Eye (tissue), 1 donor: ENCODE data around the gene HNRNPR.

Experiments used
- DNase-seq: peaks from one replicate; pipeline ENCODE4 v3.0.0-alpha.2; 2015

Gene HNRNPR

DNA sequence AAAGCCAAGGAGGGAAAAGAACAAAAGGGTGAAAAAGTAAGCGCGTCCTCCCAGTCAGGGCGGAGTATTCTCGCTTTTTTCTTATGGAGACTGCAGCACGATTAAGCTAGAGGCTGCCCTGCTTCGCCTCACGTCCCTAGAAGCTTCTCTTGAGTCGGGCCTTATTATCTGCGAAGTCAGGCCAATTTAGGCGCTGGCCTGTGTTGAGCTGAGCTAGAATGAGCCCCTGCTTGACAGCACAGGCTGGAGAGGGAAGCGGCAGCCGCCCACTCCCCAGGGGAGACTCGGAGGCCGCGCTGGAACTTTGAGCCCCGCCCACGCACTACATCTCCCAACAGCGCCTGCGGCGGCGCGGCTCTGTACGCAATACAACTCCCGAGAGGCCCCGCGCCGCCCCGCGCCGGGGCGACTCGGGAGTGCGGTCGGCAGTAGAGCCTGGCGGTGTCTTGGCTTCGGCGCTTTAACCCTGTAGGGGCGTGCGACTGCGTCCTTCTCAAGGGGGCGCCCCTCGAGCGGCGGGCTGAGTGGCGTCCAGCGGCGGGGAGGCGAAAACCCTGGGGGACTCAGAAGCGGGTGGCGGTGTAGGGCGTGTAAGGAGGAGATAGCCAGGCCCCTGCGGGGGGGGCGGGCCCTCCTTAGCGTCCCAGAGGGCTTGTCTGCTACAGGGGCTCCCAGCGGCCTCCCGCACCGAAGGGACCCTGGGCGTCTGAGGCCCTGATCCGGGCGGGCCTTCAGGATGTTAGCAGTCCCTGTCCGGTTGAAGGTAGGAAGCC, 24.7 kb upstream of the HNRNPR start:
- DNase-seq: peak; percentile 97

DNA sequence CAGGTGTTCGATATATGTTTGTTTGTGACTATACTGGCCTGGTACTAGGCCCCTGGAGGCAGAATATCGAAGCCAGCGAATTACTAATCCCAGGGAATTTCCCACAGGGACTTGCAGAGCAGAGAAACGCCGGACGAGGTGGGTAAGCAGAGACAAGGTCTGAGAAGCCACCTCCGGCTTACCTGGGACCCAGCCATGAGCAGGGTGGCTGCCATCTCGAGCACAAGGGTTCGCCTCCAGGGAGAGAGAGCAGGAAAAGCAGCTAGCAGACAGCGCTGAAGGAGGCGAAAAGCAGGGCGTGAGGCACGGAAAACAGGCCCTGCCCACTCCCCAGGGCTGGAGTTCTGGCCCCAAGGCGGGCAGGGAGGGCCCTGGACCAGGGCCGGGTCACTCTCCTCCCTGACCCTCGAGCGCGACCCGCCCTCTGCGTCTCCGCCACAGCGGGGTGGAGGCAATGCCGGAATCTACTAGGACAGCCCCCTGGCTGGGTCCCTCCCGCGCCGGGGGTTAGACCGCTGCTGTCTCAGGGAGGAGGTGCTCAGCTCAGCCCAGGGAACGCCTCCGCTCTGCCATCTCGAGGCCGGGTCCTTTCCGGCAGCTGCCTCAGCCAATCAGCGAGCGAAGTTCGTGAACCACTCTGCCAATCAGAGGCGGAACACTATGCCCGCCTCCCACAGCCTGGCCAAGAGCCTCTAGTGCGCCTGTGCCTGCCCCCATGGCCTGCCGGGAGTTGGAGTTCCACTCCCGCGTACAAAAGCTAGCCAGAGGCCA, 23.9 kb upstream of the HNRNPR start:
- DNase-seq: peak; percentile 100

DNA sequence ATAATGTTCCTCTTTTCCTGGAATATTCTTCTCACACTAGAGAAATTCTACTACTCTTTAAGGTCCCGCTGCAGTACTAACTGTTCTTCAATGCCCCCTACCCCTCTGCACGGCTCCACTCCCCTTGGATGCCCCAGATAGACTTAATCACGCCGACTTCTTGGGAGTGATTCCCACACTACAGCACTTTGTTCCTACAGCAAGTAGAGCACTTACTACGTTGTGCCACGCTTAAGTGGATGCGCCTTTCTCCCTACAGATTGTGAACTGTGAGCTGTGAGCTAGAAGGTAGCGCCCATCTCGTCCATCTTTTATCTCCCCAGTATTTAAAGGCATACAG, 23.3 kb upstream of the HNRNPR start:
- no peak for DNase-seq

GRCh38 chr1:23366598-23366997, 22.5 kb upstream of the HNRNPR start:
- DNase-seq: peak; percentile 19

DNA sequence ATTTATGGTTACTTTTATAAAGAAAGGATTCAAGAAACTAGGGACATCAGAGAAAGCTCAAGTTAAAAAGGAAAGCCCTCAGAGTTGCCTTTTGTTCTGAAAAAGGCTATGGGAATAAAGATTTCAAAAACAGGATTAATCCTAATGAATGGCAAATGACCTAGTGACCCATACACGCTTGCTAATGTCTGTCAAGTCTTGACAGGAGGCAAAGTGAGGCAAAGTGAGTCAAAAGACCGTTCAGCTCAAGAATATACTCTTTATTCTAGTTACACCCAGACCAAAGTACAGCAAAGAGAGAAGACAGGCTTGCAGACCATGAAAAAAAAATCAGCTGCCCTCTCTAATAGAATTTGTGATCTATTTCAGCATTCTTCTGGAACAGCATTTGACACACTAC, 22.1 kb upstream of the HNRNPR start:
- DNase-seq: no peak

DNA sequence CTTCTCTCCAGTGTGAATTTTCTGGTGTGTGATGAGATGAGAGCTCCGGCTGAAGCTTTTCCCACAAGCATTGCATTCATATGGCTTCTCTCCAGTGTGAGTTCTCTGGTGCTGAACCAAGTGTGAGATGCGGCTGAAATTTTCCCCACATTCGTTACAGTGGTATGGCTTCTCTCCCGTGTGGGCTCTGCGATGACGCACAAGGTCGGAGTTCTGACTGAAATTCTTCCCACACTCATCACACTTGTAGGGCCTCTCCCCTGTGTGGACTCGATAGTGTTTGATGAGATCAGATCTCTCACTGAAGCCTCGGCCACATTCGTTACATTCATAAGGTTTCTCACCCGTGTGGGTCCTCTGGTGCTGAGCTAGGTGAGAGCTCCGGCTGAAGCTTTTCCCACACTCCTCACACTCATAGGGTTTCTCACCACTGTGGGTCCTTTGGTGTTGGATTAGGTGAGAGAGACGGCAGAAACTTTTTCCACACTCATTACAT, 18.2 kb upstream of the HNRNPR start:
- peak; percentile 30 for DNase-seq

GRCh38 chr1:23358310-23358875, 14.3 kb upstream of the HNRNPR start:
- DNase-seq: peak; percentile 24

- DNase-seq: peak; percentile 35
Observed at GRCh38 chr1:23357138-23357908, 13.2 kb upstream of the HNRNPR start.

GRCh38 chr1:23356471-23357137, 12.5 kb upstream of the HNRNPR start:
- DNase-seq: peak; percentile 90

- DNase-seq: no peak
Observed at GRCh38 chr1:23354245-23354644, 10.2 kb upstream of the HNRNPR start.

- peak; percentile 38 for DNase-seq
Observed at GRCh38 chr1:23352096-23352695, 8.1 kb upstream of the HNRNPR start.

- DNase-seq: no peak
Observed at GRCh38 chr1:23345920-23346319, 1.8 kb upstream of the HNRNPR start.

DNA sequence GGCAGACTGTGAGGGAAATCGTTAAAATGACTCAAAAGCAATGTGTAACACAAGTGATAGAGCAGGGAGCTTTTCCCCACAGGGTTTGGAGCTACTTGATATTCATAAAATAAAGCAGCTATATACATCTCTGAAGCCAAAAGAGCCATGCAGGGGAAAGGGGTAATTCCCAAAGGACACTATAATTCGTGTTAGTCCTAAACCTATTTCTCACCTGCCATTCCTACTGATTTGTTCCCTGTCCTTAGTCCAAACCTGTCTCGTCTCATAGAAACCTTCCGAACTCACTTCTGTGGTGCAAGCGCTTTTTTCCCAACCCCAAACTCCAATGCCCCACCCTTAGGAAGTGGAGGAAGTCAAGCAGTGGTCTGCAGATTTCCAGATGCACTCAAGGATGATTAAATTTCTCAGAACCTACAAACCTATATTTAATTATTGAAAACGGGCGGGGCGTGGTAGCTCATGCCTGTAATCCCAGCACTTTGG, 946 bp upstream of the HNRNPR start:
- no peak for DNase-seq

DNA sequence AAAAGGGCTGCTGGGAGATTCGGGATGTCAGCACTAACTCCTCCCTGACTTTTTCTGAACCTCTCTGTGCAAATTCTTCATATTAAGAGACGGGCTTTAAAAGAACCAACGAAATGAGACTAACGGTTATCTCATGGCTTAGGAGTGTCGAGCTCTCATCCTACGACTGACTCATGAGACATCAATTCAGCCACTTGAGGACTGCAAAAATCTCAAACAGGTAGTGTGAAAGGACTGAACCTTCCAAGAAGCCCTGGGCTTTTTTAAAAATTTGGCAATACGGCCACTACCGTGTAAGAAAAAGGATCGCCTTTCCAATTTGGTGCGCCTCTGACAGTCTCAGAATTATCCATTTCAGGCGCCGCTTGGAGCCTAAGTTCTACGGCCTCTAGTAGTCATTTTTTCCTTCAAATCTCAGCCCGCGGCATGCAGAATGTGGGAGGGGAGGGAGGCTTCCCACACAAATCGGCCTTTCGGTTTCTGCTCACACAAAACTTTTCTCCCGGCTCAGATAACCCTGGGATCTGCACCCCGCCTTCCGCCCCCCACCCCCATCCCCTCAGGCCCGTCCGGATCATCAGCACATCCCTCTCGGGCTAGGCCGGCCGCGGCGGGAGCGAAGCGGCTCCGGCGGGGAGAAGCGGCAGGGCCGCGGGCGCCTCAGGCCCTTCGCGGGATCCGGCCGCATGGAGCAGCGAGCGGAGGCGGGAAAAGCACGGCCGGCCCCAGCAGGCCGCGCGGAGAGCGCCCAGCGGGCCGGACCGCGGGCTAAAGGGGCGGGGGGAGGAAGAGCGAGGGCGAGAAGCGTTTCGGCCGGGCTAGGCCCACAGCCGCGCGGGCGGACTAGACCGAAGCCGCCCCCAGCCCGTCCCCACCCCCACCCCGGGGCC, 618 bp downstream of the HNRNPR start:
- peak; percentile 75 for DNase-seq

DNA sequence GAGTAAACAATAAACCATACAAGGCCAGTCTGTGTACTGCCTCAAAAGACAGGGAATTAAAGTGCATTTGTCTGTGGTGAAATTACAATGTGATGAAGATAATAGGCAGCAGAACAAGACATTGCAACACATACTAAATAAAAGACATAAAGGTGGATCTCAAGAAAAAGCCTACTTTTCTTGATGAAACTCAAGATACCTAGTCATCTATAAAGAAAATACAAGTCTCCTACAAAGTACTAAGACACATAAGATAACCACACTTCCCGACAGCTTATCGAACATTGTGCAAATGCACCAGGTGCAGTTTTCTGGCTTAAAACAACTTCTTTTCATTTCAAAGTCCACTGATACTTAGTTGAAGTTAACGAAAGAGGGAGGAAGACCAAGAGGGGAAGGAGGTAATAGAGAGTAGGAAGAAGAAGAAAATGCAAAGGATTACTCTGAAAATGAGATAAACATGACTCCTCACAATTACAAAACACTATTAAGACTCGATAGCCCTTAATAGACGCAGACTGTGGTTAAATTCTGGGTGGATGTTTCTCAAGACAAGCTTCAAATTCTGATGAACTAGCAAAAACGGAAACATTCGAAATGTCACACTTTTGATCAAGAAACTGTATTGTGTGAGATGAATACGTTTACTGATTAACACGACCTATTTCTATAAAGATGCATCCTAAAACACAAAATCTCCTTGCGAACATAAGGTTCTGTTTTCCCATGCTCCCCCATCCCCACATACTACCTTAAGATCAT, 2.0 kb downstream of the HNRNPR start:
- peak; percentile 24 for DNase-seq

- no peak for DNase-seq
Observed at GRCh38 chr1:23339632-23340031, 4.5 kb downstream of the HNRNPR start.

- no peak for DNase-seq
Observed at GRCh38 chr1:23337869-23338268, 6.2 kb downstream of the HNRNPR start.

DNA sequence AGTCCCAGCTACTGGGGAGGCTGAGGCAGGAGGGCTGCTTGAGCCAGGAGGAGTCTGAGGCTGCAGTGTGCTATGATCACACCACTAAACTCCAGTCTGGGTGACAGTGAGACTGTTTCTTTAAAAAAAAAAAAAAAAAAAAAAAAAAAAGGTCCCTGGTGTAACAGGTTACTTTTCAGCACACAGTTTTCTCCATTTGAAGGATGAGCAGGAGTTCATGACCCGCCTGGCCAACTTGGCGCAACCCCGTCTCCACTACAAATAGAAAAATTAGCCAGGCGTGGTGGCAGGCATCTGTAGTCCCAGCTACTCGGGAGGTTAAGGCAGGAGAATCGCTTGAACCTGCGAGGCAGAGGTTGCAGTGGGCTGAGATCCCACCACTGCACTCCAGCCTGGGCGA, 12.4 kb downstream of the HNRNPR start:
- DNase-seq: no peak

GRCh38 chr1:23330846-23331245, 13.2 kb downstream of the HNRNPR start:
- no peak for DNase-seq

- no peak for DNase-seq
Observed at GRCh38 chr1:23325393-23325792, 18.7 kb downstream of the HNRNPR start.
